Heart left ventricle (tissue), 16 donors: ENCODE results near the gene PPP1R14C. TPM values are rescaled to one million over a fixed set of nuclear protein-coding genes. Genes with fewer than 3 reads are reported as not detected.

ENCODE experiments used
- ATAC-seq, 4 donors: fragments of 200-7000 bp; cut with Tn5 transposase; one replicate each; pipeline ENCODE4 v1.9.1; 2020 to 2022; ENCODE audit warnings: moderate library complexity in 4 of 4, mild to moderate bottlenecking in 3 of 4, moderate number of reproducible peaks in 1 of 4
- DNase-seq, 5 donors: peaks; one replicate each; pipeline ENCODE4 v3.0.0-alpha.2; 2020
- H3K27ac ChIP-seq, 12 donors: fragments of 200-600 bp; sonication (generic) in 4 of 12; one replicate each; pipeline versions ENCODE4 v1.5.0 to v1.8.0; 2016 to 2022; ENCODE audit warnings: mild to moderate bottlenecking in 2 of 12
- H3K27me3 ChIP-seq, 9 donors: fragments of 200-600 bp; sonication (generic) in 2 of 9; one replicate each; pipeline versions ENCODE4 v1.5.1 to v1.8.0; 2016 to 2022; ENCODE audit warnings: mild to moderate bottlenecking in 3 of 9
- H3K36me3 ChIP-seq, 9 donors: fragments of 200-600 bp; sonication (generic) in 2 of 9; one replicate each; pipeline versions ENCODE4 v1.5.0 to v1.8.0; 2018 to 2022; ENCODE audit warnings: mild to moderate bottlenecking in 2 of 9
- H3K4me1 ChIP-seq, 12 donors: fragments of 200-600 bp; sonication (generic) in 4 of 12; one replicate each; pipeline versions ENCODE4 v1.5.0 to v1.8.0; 2016 to 2022; ENCODE audit warnings: mild to moderate bottlenecking in 3 of 12
- H3K4me3 ChIP-seq, 12 donors: fragments of 200-600 bp; sonication (generic) in 4 of 12; one replicate each; pipeline versions ENCODE4 v1.5.0 to v1.8.0; 2017 to 2022; ENCODE audit warnings: mild to moderate bottlenecking in 9 of 12, moderate library complexity in 4 of 12
- H3K9me3 ChIP-seq, 12 donors: fragments of 200-600 bp; sonication (generic) in 4 of 12; one replicate each; pipeline versions ENCODE4 v1.5.0 to v1.8.0; 2016 to 2022; ENCODE audit warnings: mild to moderate bottlenecking in 1 of 12
- POLR2A ChIP-seq, 2 donors: fragments of 450-650 bp; IDR thresholded peaks; one replicate each; pipeline ENCODE4 v1.6.1; 2017; ENCODE audit warnings: antibody characterized with exemption in 2 of 2, mild to moderate bottlenecking in 2 of 2, moderate library complexity in 2 of 2
- WGBS, 4 donors: extraction: QIAGEN DNeasy Blood & Tissue Kit in 2 of 4; methylation state at CpG; one replicate each; pipeline versions ENCODE4 v1.1.5 to v1.1.7; 2013 to 2018; 5-methylcytosine and 5-hydroxymethylcytosine counted together
- intact Hi-C, 10 donors: fragments of 100-400 bp; cut with DNase I; formaldehyde crosslinking; loops; one replicate each; pipeline versions ENCODE4 v1.11.1 to v1.14.2; 2022
- polyA plus RNA-seq, 2 donors: library from polyadenylated mRNA; stranded (reverse); fragments of 200-250 nt; gene quantifications; one replicate each; pipeline ENCODE4 v1.2.3, GENCODE V29; 2013
- total RNA-seq, 9 donors: library from RNA; depleted of rRNA in 2 of 9; stranded (reverse); fragments of >200 nt in 2 of 9; fragmentation: NEBNext Ultra II Directional in 3 of 9; extraction: Animal tissue kit (Norgen Biotek cat#: 25700) in 3 of 9; gene quantifications; one replicate each; pipeline versions ENCODE4 v1.1.0 to v1.2.4, GENCODE V29; 2016 to 2023
- TF ChIP-seq, protein P1 (sequence below), 12 donors: fragments of 200-600 bp; sonication (generic) in 4 of 12; IDR thresholded peaks; one replicate each; pipeline versions ENCODE4 v1.5.0 to v1.8.0; 2018 to 2022; ENCODE audit warnings: antibody characterized with exemption in 12 of 12, mild to moderate bottlenecking in 5 of 12
- donor health status: ischemic (EF 13 %, LVEDD 7.1; RV severe dilation, severe dysfunction).
- donor health status: healthy with polysubstance abuse.
- donor health status: DM: no; HTN: yes; CAD: no.
- donor health status: DM: no; HTN: no; CAD: no.
- donor health status: ischemic (EF 25% LVEDD 6.9; RV normal size, moderate dysfunction).
- donor health status: ischemic (EF 25% LVEDD 5.7; RV mildly dilated, moderate dysfunction).
- donor health status: healthy.
- donor health status: DM: yes; HTN: yes; CAD: no.
- donor health status: ischemic (EF 35%, LVEDD 5.7; RV mildly dilated, moderate dysfunction).
- donor health status: nonischemic (EF 11% LVEDD 7.7; RV severe dilation, severe dysfunction).
- donor health status: DM: yes; HTN: yes; CAD: no.
- donor health status: PGD.
- donor health status: ischemic (EF 29% LVEDD 5.4; RV normal size, mild dysfunction).
- donor health status: nonischemic (EF 23%, LVEDD 6.1; RV moderate dilation, normal function).

Gene PPP1R14C
- total and polyA plus RNA-seq, 11 donors = 41.1 to 143 (median 75.7) TPM

DNA sequence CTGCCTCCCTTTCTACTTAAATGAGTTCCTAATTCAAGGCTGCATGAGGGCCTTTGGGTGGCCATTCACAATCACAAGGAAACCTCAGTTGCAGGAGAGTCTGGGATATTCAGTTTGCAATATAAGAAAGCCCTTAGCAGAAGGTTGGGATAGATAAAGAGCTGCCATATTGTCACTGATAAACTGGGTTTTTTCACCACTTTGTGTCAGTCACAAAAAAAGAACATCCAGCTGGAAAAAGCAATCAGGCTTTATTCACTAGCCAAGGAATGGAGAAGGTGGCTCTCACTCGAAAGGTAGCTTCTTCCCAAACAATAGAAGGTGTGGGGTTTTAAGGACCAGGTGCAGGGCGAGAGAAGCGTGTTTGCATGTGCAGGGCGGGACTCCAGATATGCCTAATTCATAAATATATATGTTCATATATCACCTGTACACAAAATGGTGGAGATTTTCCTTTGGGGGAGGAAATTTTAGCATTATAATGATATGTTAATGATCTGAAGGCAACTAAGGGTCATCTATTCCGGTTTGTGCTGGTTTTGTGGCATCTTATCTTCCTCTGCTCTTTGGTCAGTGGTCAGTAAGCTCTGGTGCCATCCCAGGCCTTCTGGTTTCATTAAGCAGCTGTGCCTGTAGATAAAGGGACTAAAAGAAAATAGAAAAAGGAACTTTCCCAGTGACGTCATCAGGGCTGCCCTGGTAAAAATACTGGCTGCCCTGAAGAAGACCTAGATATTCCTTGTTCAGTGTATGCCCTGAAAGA is 128.8 kb downstream of the PPP1R14C start:
- DNase-seq = no peak
- no peaks in the 10 kb centered on the region for H3K27me3 ChIP-seq
- no peaks in the 10 kb centered on the region for H3K36me3 ChIP-seq
- no peak for ATAC-seq
- H3K4me1 ChIP-seq = no peaks in the 10 kb centered on the region
- WGBS, 4 donors = 79 to 89% (median 82%) methylated on average over 6 of the region's 6 CpGs
- intact Hi-C loops = no loop called here
- H3K27ac ChIP-seq = no peak overlapping the region
- H3K4me3 ChIP-seq = no peak overlapping the region
- H3K9me3 ChIP-seq = peaks cover 0 to 3% (median 0%) of the 10 kb centered on the region in 12 donors
- no peak for TF ChIP-seq POLR2A (IDR thresholded peaks at IDR 0.05)
- TF ChIP-seq, protein P1, sequence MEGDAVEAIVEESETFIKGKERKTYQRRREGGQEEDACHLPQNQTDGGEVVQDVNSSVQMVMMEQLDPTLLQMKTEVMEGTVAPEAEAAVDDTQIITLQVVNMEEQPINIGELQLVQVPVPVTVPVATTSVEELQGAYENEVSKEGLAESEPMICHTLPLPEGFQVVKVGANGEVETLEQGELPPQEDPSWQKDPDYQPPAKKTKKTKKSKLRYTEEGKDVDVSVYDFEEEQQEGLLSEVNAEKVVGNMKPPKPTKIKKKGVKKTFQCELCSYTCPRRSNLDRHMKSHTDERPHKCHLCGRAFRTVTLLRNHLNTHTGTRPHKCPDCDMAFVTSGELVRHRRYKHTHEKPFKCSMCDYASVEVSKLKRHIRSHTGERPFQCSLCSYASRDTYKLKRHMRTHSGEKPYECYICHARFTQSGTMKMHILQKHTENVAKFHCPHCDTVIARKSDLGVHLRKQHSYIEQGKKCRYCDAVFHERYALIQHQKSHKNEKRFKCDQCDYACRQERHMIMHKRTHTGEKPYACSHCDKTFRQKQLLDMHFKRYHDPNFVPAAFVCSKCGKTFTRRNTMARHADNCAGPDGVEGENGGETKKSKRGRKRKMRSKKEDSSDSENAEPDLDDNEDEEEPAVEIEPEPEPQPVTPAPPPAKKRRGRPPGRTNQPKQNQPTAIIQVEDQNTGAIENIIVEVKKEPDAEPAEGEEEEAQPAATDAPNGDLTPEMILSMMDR (IDR thresholded peaks at IDR 0.05) = no peak

DNA sequence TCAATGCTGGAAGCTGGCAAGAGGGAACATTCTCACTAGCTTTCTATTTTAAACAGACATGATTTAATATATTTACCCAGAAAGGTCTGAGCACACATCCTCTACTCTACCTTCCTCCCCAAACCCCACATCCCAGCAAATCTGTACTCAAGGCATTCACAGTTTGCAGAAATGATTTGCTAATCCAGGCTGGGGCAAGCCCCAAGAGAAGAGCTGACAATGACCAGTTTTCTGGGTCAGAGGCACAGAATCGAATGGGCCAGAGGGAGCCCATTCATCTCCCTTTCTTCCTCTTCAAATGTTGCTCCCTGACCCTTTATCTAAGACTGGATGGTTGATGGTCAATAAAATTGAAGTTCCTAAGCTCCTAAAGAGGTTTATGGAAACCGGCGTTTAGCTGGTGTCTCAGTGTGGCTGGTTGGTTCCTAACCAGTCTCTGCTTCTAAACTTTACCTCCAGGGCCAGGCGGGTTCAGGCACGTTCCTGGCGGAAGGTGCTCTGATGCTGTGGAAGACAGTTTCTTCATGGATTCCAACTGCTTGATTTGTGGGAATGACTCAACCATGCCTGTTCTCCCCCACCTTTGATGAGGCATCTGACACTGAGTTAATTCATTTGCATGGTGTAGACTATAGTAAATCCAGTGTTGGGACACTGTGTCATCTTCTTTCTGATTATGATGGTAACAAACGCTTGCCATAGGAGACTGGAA is 129.6 kb downstream of the PPP1R14C start:
- 91 to 95% (median 93%) methylated on average over 7 of the region's 7 CpGs for WGBS, 4 donors
- no peak for DNase-seq
- no peak for ATAC-seq
- no peaks in the 10 kb centered on the region for H3K36me3 ChIP-seq
- H3K4me1 ChIP-seq = no peaks in the 10 kb centered on the region
- no peaks in the 10 kb centered on the region for H3K27me3 ChIP-seq
- H3K9me3 ChIP-seq = peaks cover 0 to 3% (median 0%) of the 10 kb centered on the region in 12 donors
- no peak overlapping the region for H3K27ac ChIP-seq
- no peak for TF ChIP-seq POLR2A (IDR thresholded peaks at IDR 0.05)
- TF ChIP-seq, protein P1 (IDR thresholded peaks at IDR 0.05) = no peak
- intact Hi-C loops = no loop called here
- no peak overlapping the region for H3K4me3 ChIP-seq

DNA sequence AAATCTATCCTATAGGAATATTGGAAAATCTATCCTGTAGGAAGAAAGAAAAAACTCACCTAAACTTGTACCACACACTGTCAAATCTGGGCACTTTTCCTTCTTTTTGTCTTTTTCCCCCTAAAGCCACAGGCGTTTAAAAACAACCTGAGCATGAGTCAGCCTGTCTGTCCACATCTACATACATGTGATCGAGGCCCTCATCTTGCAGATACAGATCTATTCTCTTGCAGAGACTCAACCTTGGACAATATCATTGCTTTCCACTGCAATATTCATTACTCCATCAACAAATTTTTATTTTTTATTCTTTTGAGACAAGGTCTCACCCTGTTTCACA is 130.1 kb downstream of the PPP1R14C start:
- 91 to 97% (median 96%) methylated on average over 2 of the region's 2 CpGs for WGBS, 4 donors
- Histone ChIP-seq H3K36me3 (no peaks in the 10 kb centered on the region), H3K27me3 (no peaks in the 10 kb centered on the region), H3K4me1 (no peaks in the 10 kb centered on the region), H3K4me3 (no peak overlapping the region), H3K27ac (no peak overlapping the region), H3K9me3 (peaks cover 0 to 3% (median 0%) of the 10 kb centered on the region in 12 donors)
- intact Hi-C loops = no loop called here
- no peak for DNase-seq
- TF ChIP-seq, protein P1 (IDR thresholded peaks at IDR 0.05) = no peak
- TF ChIP-seq POLR2A (IDR thresholded peaks at IDR 0.05) = no peak
- ATAC-seq = no peak

DNA sequence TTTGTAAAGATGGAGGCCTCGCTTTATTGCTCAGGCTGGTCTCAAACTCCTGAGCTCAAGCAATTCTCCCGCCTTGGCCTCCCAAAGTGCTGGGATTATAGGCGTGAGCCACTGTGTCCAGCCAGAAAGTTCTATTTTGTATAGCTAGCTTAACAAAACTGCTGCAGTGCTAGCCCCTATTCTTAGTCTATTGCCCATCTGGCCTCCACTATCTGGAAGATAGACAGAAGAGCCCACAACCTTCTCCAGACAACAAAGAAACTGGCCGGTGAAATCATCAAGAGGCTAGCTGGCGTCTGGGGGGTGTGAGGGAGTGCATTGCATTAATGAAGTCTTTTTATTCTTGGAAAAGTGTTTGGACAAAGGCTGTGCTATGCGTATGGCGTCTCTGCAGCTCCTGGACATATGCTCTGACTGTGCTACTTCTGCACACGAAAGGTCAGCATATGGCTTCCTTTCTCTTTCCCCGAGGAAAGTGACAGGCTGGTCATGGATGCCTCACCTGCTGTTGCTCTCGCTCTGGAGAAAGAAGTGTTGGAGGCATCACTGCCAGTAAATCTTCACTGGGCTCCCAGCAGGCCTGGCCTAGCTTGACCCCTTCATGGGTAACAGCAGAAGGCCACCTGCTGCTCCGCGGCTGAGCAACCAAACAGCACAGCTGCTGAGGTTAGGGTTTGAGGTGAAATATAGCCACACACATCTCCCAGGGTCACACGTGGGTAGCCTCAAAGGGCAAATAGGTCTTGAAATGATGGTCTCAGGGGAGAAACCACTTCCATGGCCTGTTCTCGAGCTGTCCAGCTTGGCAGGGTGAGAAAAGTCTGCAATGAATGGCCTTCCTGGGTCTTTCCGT is 130.8 kb downstream of the PPP1R14C start:
- H3K9me3 ChIP-seq = peaks cover 0 to 3% (median 0%) of the 10 kb centered on the region in 12 donors
- no peak overlapping the region for H3K27ac ChIP-seq
- no peaks in the 10 kb centered on the region for H3K27me3 ChIP-seq
- H3K4me3 ChIP-seq = no peak overlapping the region
- TF ChIP-seq, protein P1 (IDR thresholded peaks at IDR 0.05) = no peak
- no peak for TF ChIP-seq POLR2A (IDR thresholded peaks at IDR 0.05)
- no peaks in the 10 kb centered on the region for H3K4me1 ChIP-seq
- no peak for ATAC-seq
- H3K36me3 ChIP-seq = no peaks in the 10 kb centered on the region
- DNase-seq = no peak
- WGBS, 4 donors = 80 to 91% (median 88%) methylated on average over 15 of the region's 15 CpGs
- intact Hi-C loops = no loop called here
